Measurements from ENCODE around the gene FOXD1. TPM values are rescaled to one million over a fixed set of nuclear protein-coding genes. Genes with fewer than 3 reads are reported as not detected.
"Not testable (repeated sequence)": the region's sequence is repeated elsewhere in the genome, so short reads cannot be mapped to it uniquely, and the experiment has no call there.

Gene FOXD1
- total RNA-seq, 1 donor from 2014 or later, result 2.8 TPM

DNA sequence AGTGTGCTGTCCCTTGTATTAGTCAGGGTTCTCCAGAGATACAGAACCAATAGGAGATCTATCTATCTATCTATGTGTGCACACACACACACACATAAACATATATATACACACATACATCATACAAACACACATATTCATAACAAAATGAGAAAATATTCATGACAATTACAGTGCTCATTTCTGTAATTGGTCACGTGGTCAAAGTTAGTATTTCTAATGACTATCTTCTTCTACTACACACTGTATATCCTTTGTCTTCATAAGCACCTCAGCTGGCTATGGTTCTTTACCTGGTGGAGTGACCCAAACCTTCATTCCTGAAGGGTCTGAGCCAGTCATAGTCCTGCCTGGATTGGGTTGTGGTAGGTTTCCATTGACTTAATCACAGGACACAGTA lies 31.9 kb upstream of the FOXD1 start:
- Mint-ChIP-seq H3K4me1 (ENCODE audit: low read depth, unreplicated experiment) (no peaks in the 10 kb centered on the region), H3K9me3 (ENCODE audit: unreplicated experiment) (no peaks in the 10 kb centered on the region), H3K27me3 (ENCODE audit: unreplicated experiment) (peaks cover 2% of the 10 kb centered on the region), H3K27ac (ENCODE audit: unreplicated experiment) (no peak overlapping the region), H3K36me3 (ENCODE audit: unreplicated experiment) (no peaks in the 10 kb centered on the region), H3K4me3 (ENCODE audit: unreplicated experiment) (no peak overlapping the region)
- TF ChIP-seq, protein P1, sequence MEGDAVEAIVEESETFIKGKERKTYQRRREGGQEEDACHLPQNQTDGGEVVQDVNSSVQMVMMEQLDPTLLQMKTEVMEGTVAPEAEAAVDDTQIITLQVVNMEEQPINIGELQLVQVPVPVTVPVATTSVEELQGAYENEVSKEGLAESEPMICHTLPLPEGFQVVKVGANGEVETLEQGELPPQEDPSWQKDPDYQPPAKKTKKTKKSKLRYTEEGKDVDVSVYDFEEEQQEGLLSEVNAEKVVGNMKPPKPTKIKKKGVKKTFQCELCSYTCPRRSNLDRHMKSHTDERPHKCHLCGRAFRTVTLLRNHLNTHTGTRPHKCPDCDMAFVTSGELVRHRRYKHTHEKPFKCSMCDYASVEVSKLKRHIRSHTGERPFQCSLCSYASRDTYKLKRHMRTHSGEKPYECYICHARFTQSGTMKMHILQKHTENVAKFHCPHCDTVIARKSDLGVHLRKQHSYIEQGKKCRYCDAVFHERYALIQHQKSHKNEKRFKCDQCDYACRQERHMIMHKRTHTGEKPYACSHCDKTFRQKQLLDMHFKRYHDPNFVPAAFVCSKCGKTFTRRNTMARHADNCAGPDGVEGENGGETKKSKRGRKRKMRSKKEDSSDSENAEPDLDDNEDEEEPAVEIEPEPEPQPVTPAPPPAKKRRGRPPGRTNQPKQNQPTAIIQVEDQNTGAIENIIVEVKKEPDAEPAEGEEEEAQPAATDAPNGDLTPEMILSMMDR (IDR thresholded peaks at IDR 0.05; ENCODE audit: partially characterized antibody, unreplicated experiment), result no peak
- DNase-seq, result no peak

DNA sequence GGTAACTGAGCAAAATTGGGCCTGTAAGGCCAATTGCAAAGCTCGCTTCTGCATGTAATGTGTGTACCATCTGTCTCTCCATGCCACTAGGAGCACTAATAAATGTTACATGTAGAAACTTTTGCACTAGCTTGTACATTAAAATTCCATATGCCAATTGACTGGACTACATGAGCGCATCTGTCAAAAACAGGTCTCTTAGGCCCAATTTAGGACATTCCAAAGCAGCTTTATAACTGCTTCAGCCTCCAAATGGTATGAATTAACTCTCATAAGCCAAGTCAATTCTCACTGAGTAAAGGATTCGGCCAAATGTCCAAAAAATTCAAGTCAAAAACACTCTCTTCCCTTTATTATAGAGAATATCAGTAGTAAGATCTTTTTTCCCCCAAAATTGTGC lies 23.5 kb upstream of the FOXD1 start:
- no peak overlapping the region for H3K27ac Mint-ChIP-seq (ENCODE audit: unreplicated experiment)

DNA sequence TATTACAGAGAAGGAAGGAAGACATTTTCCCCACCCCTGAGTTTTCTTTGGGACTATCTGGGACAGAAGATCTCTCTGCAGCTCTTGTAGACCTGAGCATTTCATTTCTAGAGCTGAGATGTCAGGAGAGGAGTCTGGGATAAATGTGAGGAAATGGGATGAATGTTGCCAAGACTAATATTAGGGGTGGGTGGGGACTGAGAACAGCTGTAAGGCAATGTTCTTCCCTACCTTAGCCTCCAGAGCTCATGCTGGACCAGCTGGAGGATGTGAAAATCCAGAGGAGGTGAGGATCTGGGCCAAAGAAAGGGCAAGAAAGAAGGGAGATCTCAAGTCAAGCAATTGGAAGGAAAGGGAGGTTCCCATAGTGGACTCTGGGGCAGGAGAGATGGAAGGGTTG lies 23.1 kb upstream of the FOXD1 start:
- H3K4me1 Mint-ChIP-seq (ENCODE audit: low read depth, unreplicated experiment), result no peaks in the 10 kb centered on the region
- no peak overlapping the region for H3K4me3 Mint-ChIP-seq (ENCODE audit: unreplicated experiment)
- H3K27me3 Mint-ChIP-seq (ENCODE audit: unreplicated experiment), result no peaks in the 10 kb centered on the region
- no peaks in the 10 kb centered on the region for H3K36me3 Mint-ChIP-seq (ENCODE audit: unreplicated experiment)
- no peaks in the 10 kb centered on the region for H3K9me3 Mint-ChIP-seq (ENCODE audit: unreplicated experiment)
- TF ChIP-seq, protein P1 (IDR thresholded peaks at IDR 0.05; ENCODE audit: partially characterized antibody, unreplicated experiment), result no peak
- no peak overlapping the region for H3K27ac Mint-ChIP-seq (ENCODE audit: unreplicated experiment)
- no peak for DNase-seq

More for the DNA sequence above, 23.5 kb upstream of the FOXD1 start:
- no peak for DNase-seq
- Mint-ChIP-seq H3K9me3 (ENCODE audit: unreplicated experiment) (no peaks in the 10 kb centered on the region), H3K4me1 (ENCODE audit: low read depth, unreplicated experiment) (no peaks in the 10 kb centered on the region), H3K4me3 (ENCODE audit: unreplicated experiment) (no peak overlapping the region), H3K27me3 (ENCODE audit: unreplicated experiment) (no peaks in the 10 kb centered on the region), H3K36me3 (ENCODE audit: unreplicated experiment) (no peaks in the 10 kb centered on the region)
- TF ChIP-seq, protein P1 (IDR thresholded peaks at IDR 0.05; ENCODE audit: partially characterized antibody, unreplicated experiment), result no peak

DNA sequence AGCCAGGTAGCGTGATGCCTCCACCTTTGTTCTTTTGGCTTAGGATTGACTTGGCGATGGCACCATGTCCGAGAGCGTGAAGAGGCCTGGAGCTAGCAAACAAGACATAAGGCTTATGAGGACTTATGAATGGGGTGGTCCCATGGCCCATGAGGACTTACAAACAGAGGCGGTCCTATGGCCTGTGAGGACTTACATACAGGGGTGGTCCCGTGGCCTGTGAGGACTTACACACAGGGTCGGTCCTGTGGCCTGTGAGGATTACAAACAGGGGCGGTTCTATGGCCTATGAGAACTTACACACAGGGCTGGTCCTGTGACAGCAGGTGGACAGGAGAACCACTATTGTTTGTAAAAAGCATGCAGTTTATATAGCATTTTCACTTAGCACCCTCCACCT lies 21.3 kb upstream of the FOXD1 start:
- Mint-ChIP-seq H3K36me3 (ENCODE audit: unreplicated experiment) (no peaks in the 10 kb centered on the region), H3K4me3 (ENCODE audit: unreplicated experiment) (no peak overlapping the region), H3K9me3 (ENCODE audit: unreplicated experiment) (peaks cover 2% of the 10 kb centered on the region), H3K4me1 (ENCODE audit: low read depth, unreplicated experiment) (no peaks in the 10 kb centered on the region), H3K27ac (ENCODE audit: unreplicated experiment) (no peak overlapping the region), H3K27me3 (ENCODE audit: unreplicated experiment) (no peaks in the 10 kb centered on the region)
- TF ChIP-seq, protein P1 (IDR thresholded peaks at IDR 0.05; ENCODE audit: partially characterized antibody, unreplicated experiment), result no peak
- no peak for DNase-seq

DNA sequence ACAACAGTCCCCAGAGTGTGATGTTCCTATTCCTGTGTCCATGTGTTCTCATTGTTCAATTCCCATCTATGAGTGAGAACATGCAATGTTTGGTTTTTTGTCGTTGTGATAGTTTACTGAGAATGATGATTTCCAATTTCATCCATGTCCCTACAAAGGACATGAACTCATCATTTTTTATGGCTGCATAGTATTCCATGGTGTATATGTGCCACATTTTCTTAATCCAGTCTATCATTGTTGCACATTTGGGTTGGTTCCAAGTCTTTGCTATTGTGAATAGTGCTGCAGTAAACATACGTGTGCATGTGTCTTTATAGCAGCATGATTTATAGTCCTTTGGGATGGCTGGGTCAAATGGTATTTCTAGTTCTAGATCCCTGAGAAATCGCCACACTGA lies 20.1 kb upstream of the FOXD1 start:
- H3K4me1 Mint-ChIP-seq (ENCODE audit: low read depth, unreplicated experiment); DNase-seq; H3K4me3 Mint-ChIP-seq (ENCODE audit: unreplicated experiment); H3K27me3 Mint-ChIP-seq (ENCODE audit: unreplicated experiment); H3K9me3 Mint-ChIP-seq (ENCODE audit: unreplicated experiment); H3K36me3 Mint-ChIP-seq (ENCODE audit: unreplicated experiment); H3K27ac Mint-ChIP-seq (ENCODE audit: unreplicated experiment): not testable (repeated sequence)

All from glutamatergic neuron (in vitro differentiated cells).